Left ventricle myocardium inferior (tissue), 1 donor: ENCODE results near the gene BSG. TPM values are rescaled to one million over a fixed set of nuclear protein-coding genes. Genes with fewer than 3 reads are reported as not detected.

Experiments
- DNase-seq: peaks from one replicate; pipeline ENCODE4 v3.0.0-alpha.2; 2020
- H3K27ac ChIP-seq: fragments of 200-600 bp; replicated peaks from 2 replicates; pipeline ENCODE4 v1.8.0; 2021
- H3K27me3 ChIP-seq: fragments of 200-600 bp; 2 replicates; pipeline ENCODE4 v1.8.0; 2021; ENCODE audit warnings: low read depth
- H3K36me3 ChIP-seq: fragments of 200-600 bp; 2 replicates; pipeline ENCODE4 v1.8.0; 2021
- H3K4me1 ChIP-seq: fragments of 200-600 bp; 2 replicates; pipeline ENCODE4 v1.8.0; 2021
- H3K4me3 ChIP-seq: fragments of 200-600 bp; 2 replicates; pipeline ENCODE4 v1.8.0; 2021; ENCODE audit warnings: mild to moderate bottlenecking, moderate library complexity
- H3K9me3 ChIP-seq: fragments of 200-600 bp; replicated peaks from 2 replicates; pipeline ENCODE4 v1.8.0; 2021
- CTCF ChIP-seq: fragments of 200-600 bp; IDR thresholded peaks from 2 replicates; pipeline ENCODE4 v1.8.0; 2021; ENCODE audit warnings: antibody characterized with exemption, mild to moderate bottlenecking, borderline replicate concordance
- intact Hi-C: fragments of 100-400 bp; cut with micrococcal nuclease; formaldehyde crosslinking; loops from one replicate; pipeline ENCODE4 v1.11.0; 2022
- total RNA-seq: library from RNA; stranded (reverse); fragmentation: NEBNext Ultra II Directional; extraction: Animal tissue kit (Norgen Biotek cat#: 25700); gene quantifications from one replicate; pipeline ENCODE4 v1.2.1, GENCODE V29; 2021
- donor health status: DM: no; HTN: yes; CAD: no; lungs with severe emphysema.

BSG gene
- total RNA-seq, 1 donor from 2014 or later: 1,533 TPM

- intact Hi-C loops: no loop called here
- Histone ChIP-seq H3K9me3 (no peaks in the 10 kb centered on the region), H3K27ac (peak overlapping the region; percentile 98), H3K27me3 (no peaks in the 10 kb centered on the region), H3K36me3 (peaks cover 2% of the 10 kb centered on the region), H3K4me3 (peak overlapping the region; percentile 100), H3K4me1 (peaks cover 68% of the 10 kb centered on the region)
- DNase-seq: peak; percentile 43
- TF ChIP-seq CTCF: no peak
These were observed 535 bp downstream of the BSG start for GRCh38 chr19:572743-573518.

GRCh38 chr19:573519-573825, 1.1 kb downstream of the BSG start:
- no peaks in the 10 kb centered on the region for H3K27me3 ChIP-seq
- DNase-seq: no peak
- no peak for TF ChIP-seq CTCF
- peaks cover 74% of the 10 kb centered on the region for H3K4me1 ChIP-seq
- no peaks in the 10 kb centered on the region for H3K9me3 ChIP-seq
- H3K4me3 ChIP-seq: peak overlapping the region; percentile 100
- H3K36me3 ChIP-seq: peaks cover 7% of the 10 kb centered on the region
- H3K27ac ChIP-seq: peak overlapping the region; percentile 98
- intact Hi-C loops: no loop called here

GRCh38 chr19:574658-575526, 2.5 kb downstream of the BSG start:
- intact Hi-C loops: no loop called here
- peak; percentile 75 for DNase-seq
- H3K27me3 ChIP-seq: no peaks in the 10 kb centered on the region
- peaks cover 88% of the 10 kb centered on the region for H3K4me1 ChIP-seq
- TF ChIP-seq CTCF: no peak
- H3K27ac ChIP-seq: peak overlapping the region; percentile 98
- peak overlapping the region; percentile 100 for H3K4me3 ChIP-seq
- H3K36me3 ChIP-seq: peaks cover 14% of the 10 kb centered on the region
- no peaks in the 10 kb centered on the region for H3K9me3 ChIP-seq

- TF ChIP-seq CTCF: no peak
- Histone ChIP-seq H3K27me3 (no peaks in the 10 kb centered on the region), H3K9me3 (no peaks in the 10 kb centered on the region), H3K27ac (peak overlapping the region; percentile 98), H3K4me1 (peaks cover 96% of the 10 kb centered on the region), H3K36me3 (peaks cover 23% of the 10 kb centered on the region), H3K4me3 (peak overlapping the region; percentile 100)
- intact Hi-C loops: no loop called here
- DNase-seq: peak; percentile 81
These were observed 3.4 kb downstream of the BSG start for GRCh38 chr19:575527-576506.

GRCh38 chr19:576768-577438, 4.5 kb downstream of the BSG start:
- Histone ChIP-seq H3K27me3 (no peaks in the 10 kb centered on the region), H3K27ac (peak overlapping the region; percentile 98), H3K4me1 (peaks cover 96% of the 10 kb centered on the region), H3K36me3 (peaks cover 34% of the 10 kb centered on the region), H3K4me3 (peak overlapping the region; percentile 100), H3K9me3 (no peaks in the 10 kb centered on the region)
- no peak for DNase-seq
- TF ChIP-seq CTCF: no peak
- intact Hi-C loops: no loop called here
